Gastrocnemius medialis (tissue), 4 donors: Measurements from ENCODE around the gene RPS8.

Experiments used
- CTCF ChIP-seq, 5 experiments: fragments of 450-650 bp in 3 of 5; fragments of 200-600 bp in 2 of 5; sonication (generic) in 2 of 5; IDR thresholded peaks in 4 of 5; conservative IDR thresholded peaks in 1 of 5; 1 replicate in 4 of 5; 2 replicates in 1 of 5; pipeline ENCODE4 v1.5.1; 2016 to 2019; ENCODE audit warnings: antibody characterized with exemption in 5 of 5, mild to moderate bottlenecking in 3 of 5, moderate library complexity in 3 of 5
- POLR2A ChIP-seq, 2 donors: fragments of 450-650 bp; IDR thresholded peaks; one replicate each; pipeline ENCODE4 v1.6.1; 2017; ENCODE audit warnings: antibody characterized with exemption in 2 of 2, mild to moderate bottlenecking in 2 of 2, moderate library complexity in 2 of 2

GRCh38 chr1:44780583-44781121, 5.3 kb downstream of the RPS8 start:
- no peak for TF ChIP-seq POLR2A (IDR thresholded peaks at IDR 0.05)
- TF ChIP-seq CTCF (IDR thresholded peaks at IDR 0.05 in 4 of 5, conservative IDR thresholded peaks at IDR 0.05 in 1 of 5): no peak
